Measurements from ENCODE around the gene ELOVL6.

DNA sequence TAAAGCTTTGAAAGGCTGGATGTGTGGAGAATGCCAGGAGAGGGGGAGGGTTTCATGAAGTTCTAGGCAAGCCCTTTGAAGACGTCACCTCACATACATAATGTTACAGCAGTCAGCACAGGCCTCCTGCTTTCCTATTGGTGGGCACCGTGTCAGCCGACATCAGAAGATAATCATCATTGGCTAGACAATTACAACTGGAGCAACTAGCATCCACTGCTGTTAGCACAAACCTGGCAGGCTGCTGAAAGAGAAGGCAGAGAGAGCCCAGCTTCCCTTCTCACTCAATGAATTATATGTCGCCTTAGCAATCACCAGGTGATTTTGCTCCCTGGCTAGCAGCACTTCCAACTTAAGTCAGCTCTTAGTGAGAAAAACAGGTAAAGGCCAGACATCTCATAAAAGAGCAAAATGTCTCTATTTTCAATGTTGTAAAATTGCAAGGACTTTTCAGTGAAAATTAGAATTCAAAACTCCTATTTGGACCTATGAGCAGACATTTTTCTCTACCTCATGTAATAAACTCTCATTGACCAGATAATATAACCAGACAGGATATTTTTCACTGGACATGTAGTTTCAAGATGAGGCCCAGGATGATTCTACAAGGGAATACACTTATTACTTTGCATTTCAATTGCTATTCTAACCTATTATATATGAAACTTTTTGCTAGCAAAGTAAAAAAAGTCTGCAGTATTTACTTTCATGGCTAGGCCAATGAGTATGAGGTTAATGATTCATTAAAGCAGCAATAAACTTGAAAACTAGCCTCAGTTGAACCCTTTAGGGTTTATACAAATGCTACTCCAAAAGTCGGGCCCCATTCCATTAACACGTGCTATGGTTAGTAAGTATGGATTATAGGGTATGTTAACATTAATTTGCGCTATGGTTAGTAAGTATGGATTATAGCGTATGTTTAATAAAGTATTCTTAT is 4.3 kb downstream of the ELOVL6 start:
- TF ChIP-seq POLR2AphosphoS5 (IDR thresholded peaks at IDR 0.05): peak; percentile 99
- TF ChIP-seq, protein P1, sequence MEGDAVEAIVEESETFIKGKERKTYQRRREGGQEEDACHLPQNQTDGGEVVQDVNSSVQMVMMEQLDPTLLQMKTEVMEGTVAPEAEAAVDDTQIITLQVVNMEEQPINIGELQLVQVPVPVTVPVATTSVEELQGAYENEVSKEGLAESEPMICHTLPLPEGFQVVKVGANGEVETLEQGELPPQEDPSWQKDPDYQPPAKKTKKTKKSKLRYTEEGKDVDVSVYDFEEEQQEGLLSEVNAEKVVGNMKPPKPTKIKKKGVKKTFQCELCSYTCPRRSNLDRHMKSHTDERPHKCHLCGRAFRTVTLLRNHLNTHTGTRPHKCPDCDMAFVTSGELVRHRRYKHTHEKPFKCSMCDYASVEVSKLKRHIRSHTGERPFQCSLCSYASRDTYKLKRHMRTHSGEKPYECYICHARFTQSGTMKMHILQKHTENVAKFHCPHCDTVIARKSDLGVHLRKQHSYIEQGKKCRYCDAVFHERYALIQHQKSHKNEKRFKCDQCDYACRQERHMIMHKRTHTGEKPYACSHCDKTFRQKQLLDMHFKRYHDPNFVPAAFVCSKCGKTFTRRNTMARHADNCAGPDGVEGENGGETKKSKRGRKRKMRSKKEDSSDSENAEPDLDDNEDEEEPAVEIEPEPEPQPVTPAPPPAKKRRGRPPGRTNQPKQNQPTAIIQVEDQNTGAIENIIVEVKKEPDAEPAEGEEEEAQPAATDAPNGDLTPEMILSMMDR (IDR thresholded peaks at IDR 0.05; ENCODE audit: poor library complexity, severe bottlenecking): no peak
- peak; percentile 97 for TF ChIP-seq TAF1 (IDR thresholded peaks at IDR 0.05; ENCODE audit: low read depth)
- no peak for TF ChIP-seq EZH2 (IDR thresholded peaks at IDR 0.05; ENCODE audit: borderline replicate concordance, insufficient read depth, low read length, poor library complexity, severe bottlenecking)
